GM12892 (cell line): ENCODE data around the gene RAB37.

Experiments
- DNase-seq: peaks from one replicate; pipeline ENCODE4 v3.0.0; 2011; ENCODE audit not compliant: insufficient read length
- FAIRE-seq: peaks from 2 replicates; lab custom pipeline; 2011; peaks lifted over from hg19 to GRCh38; lab: Jason Lieb, UNC
- POLR2A ChIP-seq: IDR thresholded peaks from 2 replicates; pipeline ENCODE4 v1.6.1; 2011; ENCODE audit warnings: low read depth, low read length, control low read depth
- POLR2AphosphoS5 ChIP-seq: IDR thresholded peaks from 2 replicates; pipeline ENCODE4 v1.6.1; 2011; ENCODE audit warnings: low read depth, low read length, control low read depth
- TAF1 ChIP-seq: IDR thresholded peaks from 2 replicates; pipeline ENCODE4 v1.6.1; 2011; ENCODE audit warnings: low read depth, mild to moderate bottlenecking, control low read depth, low read length, borderline replicate concordance

Gene RAB37

GRCh38 chr17:74740641-74741387 lies 3.8 kb downstream of the RAB37 start:
- TF ChIP-seq POLR2A, result no peak
- TF ChIP-seq POLR2AphosphoS5, result no peak
- TF ChIP-seq TAF1, result no peak
- FAIRE-seq (no peak), DNase-seq (no peak)

- peak; percentile 87 for FAIRE-seq
- TF ChIP-seq POLR2AphosphoS5 (no peak), TAF1 (no peak), POLR2A (0 out of 2 replicates have a peak, but pooled peaks have one; percentile 16)
- peak; percentile 60 for DNase-seq
Observed at GRCh38 chr17:74742153-74742515, 5.1 kb downstream of the RAB37 start.

- FAIRE-seq (no peak), DNase-seq (no peak)
- no peak for TF ChIP-seq POLR2AphosphoS5
- TF ChIP-seq TAF1, result no peak
Observed at GRCh38 chr17:74742978-74743545, 6.0 kb downstream of the RAB37 start.

GRCh38 chr17:74743755-74744154 lies 6.7 kb downstream of the RAB37 start:
- FAIRE-seq, result no peak
- TF ChIP-seq TAF1, result no peak
- no peak for TF ChIP-seq POLR2AphosphoS5
- TF ChIP-seq POLR2A, result no peak
- no peak for DNase-seq

DNA sequence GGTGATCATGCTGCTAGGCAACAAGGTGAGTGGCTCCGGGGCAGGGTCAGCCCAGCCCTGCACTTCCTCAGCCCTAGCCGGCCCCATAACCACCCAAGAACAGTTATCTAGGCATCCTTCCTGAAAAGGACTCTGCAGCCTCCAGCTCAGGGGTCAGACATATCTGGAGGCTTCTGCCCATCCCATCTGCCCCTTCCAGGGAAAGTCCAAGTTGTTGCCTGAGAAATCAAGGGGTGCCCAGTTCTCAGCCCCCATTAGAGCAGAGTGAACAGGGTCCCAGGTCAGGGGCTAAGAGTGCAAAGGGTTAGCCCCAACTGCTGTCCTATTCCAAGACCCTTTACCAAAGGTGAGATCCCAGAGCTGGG lies 7.3 kb downstream of the RAB37 start:
- TF ChIP-seq TAF1 (no peak), POLR2AphosphoS5 (no peak), POLR2A (no peak)
- DNase-seq (no peak), FAIRE-seq (no peak)

GRCh38 chr17:74744714-74745547 lies 7.9 kb downstream of the RAB37 start:
- TF ChIP-seq TAF1 (no peak), POLR2AphosphoS5 (no peak), POLR2A (no peak)
- peak; percentile 24 for FAIRE-seq
- peak; percentile 78 for DNase-seq

DNA sequence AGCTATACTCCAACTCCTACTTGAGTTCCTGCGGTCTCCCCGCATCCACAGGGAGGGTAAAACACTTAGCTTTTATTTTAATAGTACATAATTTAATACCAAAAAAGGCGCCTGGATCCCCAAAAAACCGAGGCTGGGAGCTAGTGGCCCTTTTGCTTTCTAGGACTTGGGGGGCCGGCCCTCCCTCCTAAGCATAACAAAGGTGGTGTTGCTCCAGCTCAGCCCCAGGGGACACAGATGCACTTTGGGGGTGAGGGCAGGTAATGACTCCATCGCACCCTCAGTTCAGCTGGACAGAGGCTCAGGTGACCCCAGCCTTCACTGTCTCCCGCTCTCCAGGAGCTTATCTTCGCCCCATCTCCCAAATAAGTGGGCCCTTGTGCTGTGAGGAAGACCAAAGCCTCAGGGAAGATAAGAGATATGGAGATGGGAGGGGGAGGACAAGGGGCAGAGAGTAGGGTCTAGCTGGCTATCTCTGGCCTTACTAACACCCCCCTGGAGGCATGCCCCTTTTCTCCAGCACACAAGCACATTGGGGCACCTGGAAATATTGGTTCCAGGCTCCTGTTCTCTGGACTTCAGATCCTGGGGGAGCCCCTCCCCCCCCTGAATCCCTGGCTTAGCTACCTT lies 8.6 kb downstream of the RAB37 start:
- FAIRE-seq (no peak), DNase-seq (no peak)
- TF ChIP-seq TAF1, result no peak
- TF ChIP-seq POLR2AphosphoS5, result no peak
- TF ChIP-seq POLR2A, result no peak

DNA sequence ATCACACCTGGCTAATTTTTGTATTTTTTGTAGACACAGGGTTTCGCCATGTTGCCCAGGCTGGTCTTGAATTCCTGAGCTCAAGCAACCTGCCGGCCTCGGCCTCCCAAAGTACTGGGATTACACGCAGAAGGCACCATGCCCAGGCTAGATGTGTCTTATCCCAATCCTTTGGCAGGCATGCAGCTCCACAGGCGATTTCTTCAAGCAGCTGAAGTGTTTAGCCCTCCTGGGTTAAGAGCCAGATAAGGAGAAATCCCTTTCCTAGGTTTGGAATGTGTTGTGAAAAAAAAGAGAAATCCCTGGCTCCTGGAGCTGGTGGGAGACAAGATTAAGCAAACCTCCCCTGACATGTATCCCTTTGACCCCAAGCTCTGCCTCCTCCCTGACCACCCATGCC lies 9.3 kb downstream of the RAB37 start:
- FAIRE-seq (no peak), DNase-seq (no peak)
- TF ChIP-seq POLR2A, result no peak
- TF ChIP-seq POLR2AphosphoS5, result no peak

DNA sequence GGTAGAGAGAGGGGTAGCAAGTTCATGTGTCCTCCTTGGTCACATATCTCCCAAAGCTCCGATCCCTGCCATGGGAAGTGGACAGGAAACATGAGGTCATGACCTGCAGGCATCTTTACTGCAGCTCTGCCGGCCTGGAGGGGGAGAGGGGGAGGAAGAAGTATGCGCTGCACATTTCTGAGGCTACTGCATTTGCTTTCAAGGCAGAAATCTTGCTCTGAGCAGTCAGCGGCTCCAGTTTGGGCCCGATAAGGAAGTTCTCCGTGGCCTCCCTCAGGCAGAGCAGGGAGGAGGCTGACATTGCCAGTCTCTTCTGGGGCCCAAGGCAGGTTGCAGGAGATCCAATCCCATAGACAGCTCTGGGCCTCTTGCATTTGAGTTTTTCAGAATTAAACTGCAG lies 9.9 kb downstream of the RAB37 start:
- DNase-seq (no peak), FAIRE-seq (no peak)
- TF ChIP-seq POLR2AphosphoS5, result no peak
- TF ChIP-seq TAF1, result no peak
- no peak for TF ChIP-seq POLR2A

DNA sequence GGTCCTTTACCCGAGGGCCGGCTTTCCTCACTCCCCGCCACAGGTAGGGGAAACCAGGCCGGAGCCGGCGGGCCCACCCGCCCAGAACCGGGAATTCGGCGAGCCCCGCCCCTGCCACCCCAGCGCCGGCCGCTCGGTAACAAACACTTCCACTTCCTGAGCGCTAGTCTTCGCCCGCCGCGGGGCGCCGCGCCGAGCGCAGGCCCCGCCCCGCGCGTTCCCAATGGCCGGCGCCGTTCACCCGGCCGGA lies 11.1 kb downstream of the RAB37 start:
- TF ChIP-seq POLR2A (no peak), POLR2AphosphoS5 (no peak), TAF1 (no peak; the same call in 1 of the 2 replicates)
- no peak for DNase-seq
- FAIRE-seq, result no peak

DNA sequence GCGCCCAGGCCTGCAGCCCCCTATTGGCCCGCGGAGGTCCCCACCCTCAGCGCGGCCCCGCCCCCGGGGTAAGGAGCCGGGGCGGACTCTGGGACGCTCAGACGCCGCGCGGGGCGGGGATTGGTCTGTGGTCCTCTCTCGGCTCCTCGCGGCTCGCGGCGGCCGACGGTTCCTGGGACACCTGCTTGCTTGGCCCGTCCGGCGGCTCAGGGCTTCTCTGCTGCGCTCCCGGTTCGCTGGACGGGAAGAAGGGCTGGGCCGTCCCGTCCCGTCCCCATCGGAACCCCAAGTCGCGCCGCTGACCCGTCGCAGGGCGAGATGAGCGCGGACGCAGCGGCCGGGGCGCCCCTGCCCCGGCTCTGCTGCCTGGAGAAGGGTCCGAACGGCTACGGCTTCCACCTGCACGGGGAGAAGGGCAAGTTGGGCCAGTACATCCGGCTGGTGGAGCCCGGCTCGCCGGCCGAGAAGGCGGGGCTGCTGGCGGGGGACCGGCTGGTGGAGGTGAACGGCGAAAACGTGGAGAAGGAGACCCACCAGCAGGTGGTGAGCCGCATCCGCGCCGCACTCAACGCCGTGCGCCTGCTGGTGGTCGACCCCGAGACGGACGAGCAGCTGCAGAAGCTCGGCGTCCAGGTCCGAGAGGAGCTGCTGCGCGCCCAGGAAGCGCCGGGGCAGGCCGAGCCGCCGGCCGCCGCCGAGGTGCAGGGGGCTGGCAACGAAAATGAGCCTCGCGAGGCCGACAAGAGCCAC lies 11.6 kb downstream of the RAB37 start, which contains the start of gene NHERF1:
Gene NHERF1, plus strand, starts transcription at position 100 of the 750 bp plus-strand sequence. Its CDS starts 219 bp downstream, at position 319.
- peak; percentile 79 for FAIRE-seq
- DNase-seq, result peak; percentile 98
- TF ChIP-seq POLR2A (peak; percentile 96), POLR2AphosphoS5 (peak; percentile 89), TAF1 (peak; percentile 95)
